Measurements from ENCODE around the gene PHKB.

DNA sequence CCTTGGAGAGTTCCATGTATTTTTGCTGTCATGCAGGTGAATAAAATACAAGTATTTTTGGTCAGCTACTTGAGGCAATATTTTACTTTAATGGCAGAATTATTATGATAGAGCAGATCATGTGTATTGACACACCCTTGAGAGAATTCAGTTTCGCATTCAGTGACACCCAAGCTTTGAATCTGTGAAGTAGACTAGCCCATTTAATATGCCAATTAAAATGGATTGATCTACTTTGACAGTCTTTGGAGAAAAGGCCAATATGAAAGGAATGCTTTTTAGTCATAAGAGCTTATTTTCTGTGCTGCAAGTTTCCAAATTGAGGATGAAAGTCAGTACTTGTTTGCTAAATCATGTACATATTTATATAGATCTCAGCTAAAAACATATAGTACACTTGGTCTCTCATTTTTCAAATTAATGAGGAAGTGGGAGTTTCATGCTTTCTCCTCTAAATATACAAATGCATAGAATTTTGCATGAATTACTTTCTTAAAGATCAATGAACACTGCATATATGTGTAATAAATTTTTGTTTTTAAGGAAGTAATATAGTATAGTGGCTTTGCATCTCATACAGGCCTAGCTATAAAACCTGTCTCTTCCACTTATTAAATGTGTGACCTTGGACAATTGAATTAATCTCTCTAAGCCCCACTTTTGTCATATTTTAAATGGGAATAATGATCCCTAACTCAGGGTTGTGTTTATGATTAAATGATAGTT, 161.5 kb downstream of the PHKB start:
- TF ChIP-seq, protein P1, sequence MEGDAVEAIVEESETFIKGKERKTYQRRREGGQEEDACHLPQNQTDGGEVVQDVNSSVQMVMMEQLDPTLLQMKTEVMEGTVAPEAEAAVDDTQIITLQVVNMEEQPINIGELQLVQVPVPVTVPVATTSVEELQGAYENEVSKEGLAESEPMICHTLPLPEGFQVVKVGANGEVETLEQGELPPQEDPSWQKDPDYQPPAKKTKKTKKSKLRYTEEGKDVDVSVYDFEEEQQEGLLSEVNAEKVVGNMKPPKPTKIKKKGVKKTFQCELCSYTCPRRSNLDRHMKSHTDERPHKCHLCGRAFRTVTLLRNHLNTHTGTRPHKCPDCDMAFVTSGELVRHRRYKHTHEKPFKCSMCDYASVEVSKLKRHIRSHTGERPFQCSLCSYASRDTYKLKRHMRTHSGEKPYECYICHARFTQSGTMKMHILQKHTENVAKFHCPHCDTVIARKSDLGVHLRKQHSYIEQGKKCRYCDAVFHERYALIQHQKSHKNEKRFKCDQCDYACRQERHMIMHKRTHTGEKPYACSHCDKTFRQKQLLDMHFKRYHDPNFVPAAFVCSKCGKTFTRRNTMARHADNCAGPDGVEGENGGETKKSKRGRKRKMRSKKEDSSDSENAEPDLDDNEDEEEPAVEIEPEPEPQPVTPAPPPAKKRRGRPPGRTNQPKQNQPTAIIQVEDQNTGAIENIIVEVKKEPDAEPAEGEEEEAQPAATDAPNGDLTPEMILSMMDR (IDR thresholded peaks at IDR 0.05; ENCODE audit: extremely low read depth in 1 of 2, insufficient read depth in 1 of 2, low read depth in 1 of 2, low read length in 2 of 2): no peak
- no peak for TF ChIP-seq EZH2 (IDR thresholded peaks at IDR 0.05; ENCODE audit: borderline replicate concordance, low read depth, low read length, severe bottlenecking)
- no peak for TF ChIP-seq FOS (IDR thresholded peaks at IDR 0.05; ENCODE audit: borderline replicate concordance, insufficient read depth, low read length)
- TF ChIP-seq, protein P2, sequence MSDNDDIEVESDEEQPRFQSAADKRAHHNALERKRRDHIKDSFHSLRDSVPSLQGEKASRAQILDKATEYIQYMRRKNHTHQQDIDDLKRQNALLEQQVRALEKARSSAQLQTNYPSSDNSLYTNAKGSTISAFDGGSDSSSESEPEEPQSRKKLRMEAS (IDR thresholded peaks at IDR 0.05; ENCODE audit: insufficient read depth, insufficient read length): no peak
- no peak for TF ChIP-seq POLR2AphosphoS5 (IDR thresholded peaks at IDR 0.05; ENCODE audit: insufficient read depth, low read depth, low read length)

Measured in endothelial cell of umbilical vein (primary cell).